ENCODE data around the gene CDK18.
"Not testable (repeated sequence)": the region's sequence is repeated elsewhere in the genome, so short reads cannot be mapped to it uniquely, and the experiment has no call there.

Gene CDK18

GRCh38 chr1:205481218-205481617 lies 23.3 kb upstream of the CDK18 start:
- Histone ChIP-seq H3K9me3 (replicated peaks; ENCODE audit: insufficient read depth, low read length) (no peaks in the 10 kb centered on the region), H3K36me3 (replicated peaks; ENCODE audit: insufficient read depth, low read length) (no peaks in the 10 kb centered on the region), H3K27ac (ENCODE audit: low read length) (no peak overlapping the region), H3F3A (ENCODE audit: insufficient read depth, low read length) (peaks cover 5% of the 10 kb centered on the region; the same call in 1 of the 2 replicates), H3K4me1 (ENCODE audit: low read length) (peaks cover 16% of the 10 kb centered on the region), H2AFZ (ENCODE audit: low read length) (no peak overlapping the region), H4K20me1 (ENCODE audit: insufficient read depth, low read length) (no peaks in the 10 kb centered on the region), H3K4me2 (ENCODE audit: low read depth, low read length) (no peak overlapping the region), H3K9me2 (replicated peaks; ENCODE audit: insufficient read depth, low read length) (no peaks in the 10 kb centered on the region), H3K9ac (ENCODE audit: low read length) (no peak overlapping the region), H3K27me3 (replicated peaks; ENCODE audit: insufficient read depth, low read length) (peaks cover 34% of the 10 kb centered on the region), H3K79me2 (ENCODE audit: low read length) (no peaks in the 10 kb centered on the region), H3K4me3 (ENCODE audit: low read length) (no peak overlapping the region)
- no peak for TF ChIP-seq EZH2 (optimal IDR thresholded peaks at IDR 0.05; ENCODE audit: low read depth, low read length)
- TF ChIP-seq, protein P1, sequence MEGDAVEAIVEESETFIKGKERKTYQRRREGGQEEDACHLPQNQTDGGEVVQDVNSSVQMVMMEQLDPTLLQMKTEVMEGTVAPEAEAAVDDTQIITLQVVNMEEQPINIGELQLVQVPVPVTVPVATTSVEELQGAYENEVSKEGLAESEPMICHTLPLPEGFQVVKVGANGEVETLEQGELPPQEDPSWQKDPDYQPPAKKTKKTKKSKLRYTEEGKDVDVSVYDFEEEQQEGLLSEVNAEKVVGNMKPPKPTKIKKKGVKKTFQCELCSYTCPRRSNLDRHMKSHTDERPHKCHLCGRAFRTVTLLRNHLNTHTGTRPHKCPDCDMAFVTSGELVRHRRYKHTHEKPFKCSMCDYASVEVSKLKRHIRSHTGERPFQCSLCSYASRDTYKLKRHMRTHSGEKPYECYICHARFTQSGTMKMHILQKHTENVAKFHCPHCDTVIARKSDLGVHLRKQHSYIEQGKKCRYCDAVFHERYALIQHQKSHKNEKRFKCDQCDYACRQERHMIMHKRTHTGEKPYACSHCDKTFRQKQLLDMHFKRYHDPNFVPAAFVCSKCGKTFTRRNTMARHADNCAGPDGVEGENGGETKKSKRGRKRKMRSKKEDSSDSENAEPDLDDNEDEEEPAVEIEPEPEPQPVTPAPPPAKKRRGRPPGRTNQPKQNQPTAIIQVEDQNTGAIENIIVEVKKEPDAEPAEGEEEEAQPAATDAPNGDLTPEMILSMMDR (IDR thresholded peaks at IDR 0.05; ENCODE audit: low read length) = no peak
- TF ChIP-seq EZH2phosphoT487 (IDR thresholded peaks at IDR 0.05; ENCODE audit: low read length) = no peak
- DNase-seq = no peak

DNA sequence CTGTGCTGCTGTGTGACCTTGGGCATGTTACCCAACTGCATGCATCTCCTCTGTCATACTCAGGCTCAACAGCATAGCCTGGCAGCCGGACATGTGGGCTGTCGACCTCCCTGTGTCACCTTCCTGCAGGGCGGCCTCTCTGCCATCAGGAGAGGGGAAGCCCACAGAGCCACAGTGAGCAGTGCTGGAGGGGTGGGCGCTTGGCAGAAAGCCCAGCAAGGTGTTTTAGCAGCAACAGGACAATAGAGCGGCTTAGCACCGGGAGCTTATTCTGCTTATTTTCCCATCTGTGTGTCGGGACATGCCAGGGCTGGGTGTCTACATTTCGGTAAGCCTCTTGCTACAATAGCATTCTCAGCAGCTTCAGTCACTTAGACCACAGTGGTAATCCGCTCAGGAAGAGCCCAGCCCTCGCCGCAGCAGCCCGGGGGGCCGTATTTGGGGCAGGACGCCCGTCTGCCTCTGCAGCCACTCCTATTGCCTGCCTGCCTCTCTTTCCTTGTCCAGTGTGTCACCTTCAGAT lies 22.8 kb upstream of the CDK18 start:
- no peak overlapping the region for H2AFZ ChIP-seq (ENCODE audit: low read length)
- no peak overlapping the region for H3K9ac ChIP-seq (ENCODE audit: low read length)
- no peak overlapping the region for H3K4me3 ChIP-seq (ENCODE audit: low read length)
- H3K4me1 ChIP-seq (ENCODE audit: low read length) = peaks cover 16% of the 10 kb centered on the region
- peaks cover 5% of the 10 kb centered on the region; the same call in 1 of the 2 replicates for H3F3A ChIP-seq (ENCODE audit: insufficient read depth, low read length)
- H3K36me3 ChIP-seq (replicated peaks; ENCODE audit: insufficient read depth, low read length) = no peaks in the 10 kb centered on the region
- H3K27ac ChIP-seq (ENCODE audit: low read length) = no peak overlapping the region
- no peaks in the 10 kb centered on the region for H3K9me3 ChIP-seq (replicated peaks; ENCODE audit: insufficient read depth, low read length)
- no peaks in the 10 kb centered on the region for H4K20me1 ChIP-seq (ENCODE audit: insufficient read depth, low read length)
- H3K27me3 ChIP-seq (replicated peaks; ENCODE audit: insufficient read depth, low read length) = peaks cover 38% of the 10 kb centered on the region
- no peaks in the 10 kb centered on the region for H3K9me2 ChIP-seq (replicated peaks; ENCODE audit: insufficient read depth, low read length)
- no peak for DNase-seq
- H3K79me2 ChIP-seq (ENCODE audit: low read length) = no peaks in the 10 kb centered on the region
- TF ChIP-seq, protein P1 (IDR thresholded peaks at IDR 0.05; ENCODE audit: low read length) = no peak
- TF ChIP-seq EZH2 (optimal IDR thresholded peaks at IDR 0.05; ENCODE audit: low read depth, low read length) (no peak), EZH2phosphoT487 (IDR thresholded peaks at IDR 0.05; ENCODE audit: low read length) (no peak)
- no peak overlapping the region for H3K4me2 ChIP-seq (ENCODE audit: low read depth, low read length)

GRCh38 chr1:205482587-205482986 lies 21.9 kb upstream of the CDK18 start:
- H3K9me3 ChIP-seq (replicated peaks; ENCODE audit: insufficient read depth, low read length); H3K9ac ChIP-seq (ENCODE audit: low read length); H3K4me3 ChIP-seq (ENCODE audit: low read length); H2AFZ ChIP-seq (ENCODE audit: low read length); H3K27ac ChIP-seq (ENCODE audit: low read length); H3K9me2 ChIP-seq (replicated peaks; ENCODE audit: insufficient read depth, low read length); H4K20me1 ChIP-seq (ENCODE audit: insufficient read depth, low read length); DNase-seq; H3K36me3 ChIP-seq (replicated peaks; ENCODE audit: insufficient read depth, low read length); H3K4me2 ChIP-seq (ENCODE audit: low read depth, low read length); H3F3A ChIP-seq (ENCODE audit: insufficient read depth, low read length); H3K79me2 ChIP-seq (ENCODE audit: low read length): not testable (repeated sequence)
- peaks cover 38% of the 10 kb centered on the region for H3K27me3 ChIP-seq (replicated peaks; ENCODE audit: insufficient read depth, low read length)
- peaks cover 16% of the 10 kb centered on the region for H3K4me1 ChIP-seq (ENCODE audit: low read length)

- no peaks in the 10 kb centered on the region for H3K36me3 ChIP-seq (replicated peaks; ENCODE audit: insufficient read depth, low read length)
- H2AFZ ChIP-seq (ENCODE audit: low read length) = no peak overlapping the region
- peaks cover 38% of the 10 kb centered on the region for H3K27me3 ChIP-seq (replicated peaks; ENCODE audit: insufficient read depth, low read length)
- no peak overlapping the region for H3K9ac ChIP-seq (ENCODE audit: low read length)
- H3K4me3 ChIP-seq (ENCODE audit: low read length) = no peak overlapping the region
- DNase-seq = no peak
- no peak overlapping the region for H3K4me2 ChIP-seq (ENCODE audit: low read depth, low read length)
- H3F3A ChIP-seq (ENCODE audit: insufficient read depth, low read length) = peaks cover 5% of the 10 kb centered on the region; the same call in 1 of the 2 replicates
- H3K79me2 ChIP-seq (ENCODE audit: low read length) = no peaks in the 10 kb centered on the region
- no peaks in the 10 kb centered on the region for H3K9me3 ChIP-seq (replicated peaks; ENCODE audit: insufficient read depth, low read length)
- H3K4me1 ChIP-seq (ENCODE audit: low read length) = peaks cover 16% of the 10 kb centered on the region
- no peak overlapping the region for H3K27ac ChIP-seq (ENCODE audit: low read length)
- TF ChIP-seq, protein P1 (IDR thresholded peaks at IDR 0.05; ENCODE audit: low read length) = no peak
- no peak for TF ChIP-seq EZH2phosphoT487 (IDR thresholded peaks at IDR 0.05; ENCODE audit: low read length)
- no peak for TF ChIP-seq EZH2 (optimal IDR thresholded peaks at IDR 0.05; ENCODE audit: low read depth, low read length)
- no peaks in the 10 kb centered on the region for H3K9me2 ChIP-seq (replicated peaks; ENCODE audit: insufficient read depth, low read length)
- H4K20me1 ChIP-seq (ENCODE audit: insufficient read depth, low read length) = no peaks in the 10 kb centered on the region
These were observed 21.1 kb upstream of the CDK18 start for GRCh38 chr1:205483372-205483771.
